ENCODE results near the gene VWA8.
"Not testable (repeated sequence)": the region's sequence is repeated elsewhere in the genome, so short reads cannot be mapped to it uniquely, and the experiment has no call there.

- not testable (repeated sequence) for TF ChIP-seq CTCF (conservative IDR thresholded peaks at IDR 0.05; ENCODE audit: low read depth in 2 of 2); EZH2phosphoT487 (IDR thresholded peaks at IDR 0.05; ENCODE audit: unreplicated experiment); POLR2AphosphoS5 (IDR thresholded peaks at IDR 0.05; ENCODE audit: low read depth); EZH2 (IDR thresholded peaks at IDR 0.05; ENCODE audit: low read depth, unreplicated experiment); REST (IDR thresholded peaks at IDR 0.05; ENCODE audit: unreplicated experiment); STAT1 (IDR thresholded peaks at IDR 0.05; ENCODE audit: unreplicated experiment); JUNB (IDR thresholded peaks at IDR 0.05; ENCODE audit: unreplicated experiment); ZNF462 (CRISPR knock-in tag; IDR thresholded peaks at IDR 0.05)
Measured at GRCh38 chr13:41573640-41574039, 387.3 kb downstream of the VWA8 start.

Measured in GM23338 (cell line).